ENCODE results near the gene KIF21B. TPM values are rescaled to one million over a fixed set of nuclear protein-coding genes. Genes with fewer than 3 reads are reported as not detected.

The KIF21B gene
- total and polyA plus RNA-seq, 2 of the 4 experiments (the other 2 are of a cell fraction) = 0.36 to 0.55 TPM

DNA sequence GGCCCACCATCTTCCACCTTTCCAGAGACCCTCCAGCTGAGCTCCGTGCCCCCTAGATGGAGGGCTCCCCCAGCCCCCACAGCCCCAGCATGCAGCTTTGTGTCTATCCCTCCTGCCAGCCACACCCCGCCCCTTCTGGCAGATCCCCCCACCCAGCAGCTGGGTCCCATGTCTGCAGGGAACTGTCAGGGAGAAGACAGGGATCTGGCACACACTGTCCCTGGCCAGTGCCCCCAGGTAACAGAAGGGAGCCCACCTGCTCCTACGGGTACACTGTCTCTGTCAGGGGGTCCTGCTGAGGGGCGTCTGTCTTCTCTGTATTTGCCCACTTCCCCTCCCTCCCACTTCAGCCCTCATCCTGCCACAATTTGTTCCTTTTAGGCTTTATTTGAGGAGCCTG lies 11.2 kb upstream of the KIF21B start:
- no peak for ATAC-seq (ENCODE audit: low read depth)
- TF ChIP-seq RCOR1 (IDR thresholded peaks at IDR 0.05; ENCODE audit: insufficient replicate concordance, low read length) (no peak), MXI1 (IDR thresholded peaks at IDR 0.05; ENCODE audit: borderline replicate concordance, low read depth, low read length) (no peak), CEBPB (IDR thresholded peaks at IDR 0.05; ENCODE audit: low read depth, low read length) (no peak), MAZ (IDR thresholded peaks at IDR 0.05; ENCODE audit: borderline replicate concordance, low read depth, low read length) (no peak), RAD21 (IDR thresholded peaks at IDR 0.05; ENCODE audit: low read length) (no peak), RFX5 (IDR thresholded peaks at IDR 0.05; ENCODE audit: low read depth, low read length) (no peak), MAFK (IDR thresholded peaks at IDR 0.05; ENCODE audit: low read depth, low read length) (no peak), SMC3 (IDR thresholded peaks at IDR 0.05; ENCODE audit: low read depth, low read length) (no peak), NFE2L2 (IDR thresholded peaks at IDR 0.05; ENCODE audit: low read depth, low read length) (no peak), FOS (IDR thresholded peaks at IDR 0.05; ENCODE audit: low read depth, low read length) (no peak), POLR2A (IDR thresholded peaks at IDR 0.05; ENCODE audit: low read depth, low read length) (no peak), BHLHE40 (IDR thresholded peaks at IDR 0.05; ENCODE audit: low read depth, low read length) (no peak), CHD1 (IDR thresholded peaks at IDR 0.05; ENCODE audit: low read depth, low read length) (no peak)
- TF ChIP-seq, protein P1, sequence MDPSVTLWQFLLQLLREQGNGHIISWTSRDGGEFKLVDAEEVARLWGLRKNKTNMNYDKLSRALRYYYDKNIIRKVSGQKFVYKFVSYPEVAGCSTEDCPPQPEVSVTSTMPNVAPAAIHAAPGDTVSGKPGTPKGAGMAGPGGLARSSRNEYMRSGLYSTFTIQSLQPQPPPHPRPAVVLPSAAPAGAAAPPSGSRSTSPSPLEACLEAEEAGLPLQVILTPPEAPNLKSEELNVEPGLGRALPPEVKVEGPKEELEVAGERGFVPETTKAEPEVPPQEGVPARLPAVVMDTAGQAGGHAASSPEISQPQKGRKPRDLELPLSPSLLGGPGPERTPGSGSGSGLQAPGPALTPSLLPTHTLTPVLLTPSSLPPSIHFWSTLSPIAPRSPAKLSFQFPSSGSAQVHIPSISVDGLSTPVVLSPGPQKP (IDR thresholded peaks at IDR 0.05; ENCODE audit: borderline replicate concordance, low read depth, low read length) = no peak
- TF ChIP-seq, protein P2, sequence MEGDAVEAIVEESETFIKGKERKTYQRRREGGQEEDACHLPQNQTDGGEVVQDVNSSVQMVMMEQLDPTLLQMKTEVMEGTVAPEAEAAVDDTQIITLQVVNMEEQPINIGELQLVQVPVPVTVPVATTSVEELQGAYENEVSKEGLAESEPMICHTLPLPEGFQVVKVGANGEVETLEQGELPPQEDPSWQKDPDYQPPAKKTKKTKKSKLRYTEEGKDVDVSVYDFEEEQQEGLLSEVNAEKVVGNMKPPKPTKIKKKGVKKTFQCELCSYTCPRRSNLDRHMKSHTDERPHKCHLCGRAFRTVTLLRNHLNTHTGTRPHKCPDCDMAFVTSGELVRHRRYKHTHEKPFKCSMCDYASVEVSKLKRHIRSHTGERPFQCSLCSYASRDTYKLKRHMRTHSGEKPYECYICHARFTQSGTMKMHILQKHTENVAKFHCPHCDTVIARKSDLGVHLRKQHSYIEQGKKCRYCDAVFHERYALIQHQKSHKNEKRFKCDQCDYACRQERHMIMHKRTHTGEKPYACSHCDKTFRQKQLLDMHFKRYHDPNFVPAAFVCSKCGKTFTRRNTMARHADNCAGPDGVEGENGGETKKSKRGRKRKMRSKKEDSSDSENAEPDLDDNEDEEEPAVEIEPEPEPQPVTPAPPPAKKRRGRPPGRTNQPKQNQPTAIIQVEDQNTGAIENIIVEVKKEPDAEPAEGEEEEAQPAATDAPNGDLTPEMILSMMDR (conservative IDR thresholded peaks at IDR 0.05; ENCODE audit: low read depth, low read length) = no peak
- TF ChIP-seq, protein P3, sequence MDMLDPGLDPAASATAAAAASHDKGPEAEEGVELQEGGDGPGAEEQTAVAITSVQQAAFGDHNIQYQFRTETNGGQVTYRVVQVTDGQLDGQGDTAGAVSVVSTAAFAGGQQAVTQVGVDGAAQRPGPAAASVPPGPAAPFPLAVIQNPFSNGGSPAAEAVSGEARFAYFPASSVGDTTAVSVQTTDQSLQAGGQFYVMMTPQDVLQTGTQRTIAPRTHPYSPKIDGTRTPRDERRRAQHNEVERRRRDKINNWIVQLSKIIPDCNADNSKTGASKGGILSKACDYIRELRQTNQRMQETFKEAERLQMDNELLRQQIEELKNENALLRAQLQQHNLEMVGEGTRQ (IDR thresholded peaks at IDR 0.05; ENCODE audit: low read depth, low read length) = no peak
- CTCF ChIA-PET = no interaction called here
- no TSS peak for BruUV-seq (replicated peaks)
- no peak overlapping the region for H3K27ac ChIP-seq (ENCODE audit: insufficient read depth, low read length)
- no peak overlapping the region for H3K18ac ChIP-seq (ENCODE audit: low read depth, low read length)
- WGBS, 2 experiments (ENCODE audit: extremely low coverage in 2 of 2, insufficient read length in 1 of 2) = no CpG with 5 or more reads among the region's 4 CpGs
- H4K20me1 ChIP-seq (ENCODE audit: insufficient read depth, low read length) = no peaks in the 10 kb centered on the region
- H3K56ac ChIP-seq (ENCODE audit: extremely low read depth, insufficient read depth, low read length) = no peak overlapping the region
- intact Hi-C loops (cut with micrococcal nuclease) (no loop called here), in situ Hi-C loops (cut with MboI; ENCODE audit: low sequenced_read_pairs) (no loop called here), dilution Hi-C loops (cut with HindIII; ENCODE audit: low sequenced_read_pairs, unreplicated experiment) (no loop called here)
- no peak overlapping the region for H3K9ac ChIP-seq (ENCODE audit: low read depth, low read length)
- no peaks in the 10 kb centered on the region for H3K9me1 ChIP-seq (ENCODE audit: insufficient read depth, low read length)
- H2BK15ac ChIP-seq (ENCODE audit: low read depth, low read length) = no peak overlapping the region
- no peak overlapping the region for H3K4ac ChIP-seq (ENCODE audit: low read depth, low read length)
- no peak overlapping the region for H2BK20ac ChIP-seq (ENCODE audit: low read depth, low read length)
- H3K23ac ChIP-seq (ENCODE audit: low read depth, low read length) = no peak overlapping the region
- H3K4me3 ChIP-seq (ENCODE audit: insufficient read depth, low read depth, low read length) = no peak overlapping the region
- no peaks in the 10 kb centered on the region for H3K9me3 ChIP-seq (ENCODE audit: control insufficient read depth, insufficient read depth, low read length)
- no peak overlapping the region for H2AFZ ChIP-seq (replicated peaks; ENCODE audit: low read length, poor library complexity)
- no peaks in the 10 kb centered on the region for H3K36me3 ChIP-seq (ENCODE audit: control insufficient read depth, insufficient read depth, low read length)
- no peak overlapping the region for H2BK120ac ChIP-seq (ENCODE audit: low read depth, low read length)
- no peaks in the 10 kb centered on the region for H3K4me1 ChIP-seq (ENCODE audit: control insufficient read depth, insufficient read depth, low read length)
- no peak overlapping the region for H4K8ac ChIP-seq (ENCODE audit: low read depth in 2 of 2, low read length in 2 of 2)
- H3K14ac ChIP-seq (replicated peaks; ENCODE audit: low read depth, low read length) = no peak overlapping the region
- POLR2A ChIA-PET (ENCODE audit: unreplicated experiment) = no interaction called here
- H4K5ac ChIP-seq (ENCODE audit: low read depth, low read length) = no peak overlapping the region
- no peak for DNase-seq
- H3K4me2 ChIP-seq (ENCODE audit: low read depth, low read length) = no peak overlapping the region
- no peaks in the 10 kb centered on the region for H3K79me1 ChIP-seq (ENCODE audit: low read depth in 1 of 2, low read length in 2 of 2)
- H2AK9ac ChIP-seq (replicated peaks; ENCODE audit: low read depth, low read length, poor library complexity) = no peak overlapping the region
- peaks cover 65% of the 10 kb centered on the region for H3K27me3 ChIP-seq (ENCODE audit: control insufficient read depth, insufficient read depth, low read length)
- no peak overlapping the region for H2BK5ac ChIP-seq (ENCODE audit: low read depth, low read length, poor library complexity, severe bottlenecking)
- no peak overlapping the region for H4K91ac ChIP-seq (ENCODE audit: insufficient read depth, low read depth, low read length)
- H2AK5ac ChIP-seq (ENCODE audit: low read depth, low read length) = no peak overlapping the region

All from IMR-90 (cell line).